ENCODE measurements around the gene RRP7A.
"Not testable (repeated sequence)": the region's sequence is repeated elsewhere in the genome, so short reads cannot be mapped to it uniquely, and the experiment has no call there.

- TF ChIP-seq CTCF (conservative IDR thresholded peaks at IDR 0.05); ZFX (IDR thresholded peaks at IDR 0.05): not testable (repeated sequence)
These were observed 24.0 kb downstream of the RRP7A start for GRCh38 chr22:42495533-42496141.
